HL-60 (cell line): Measurements from ENCODE around the gene TPTE2.
"Not testable (repeated sequence)": the region's sequence is repeated elsewhere in the genome, so short reads cannot be mapped to it uniquely, and the experiment has no call there.

Source experiments
- DNase-seq, 2 experiments: peaks; one replicate each; pipeline ENCODE4 v3.0.0-alpha.2; 2010 to 2020; ENCODE audit warnings: low read depth in 1 of 2, low spot score in 1 of 2
- H3K27ac ChIP-seq: fragments of 250-450 bp; sonication (Bioruptor Pico); replicated peaks from 2 replicates; pipeline ENCODE4 v1.5.1; 2020; ENCODE audit warnings: mild to moderate bottlenecking, moderate library complexity
- H3K27me3 ChIP-seq: fragments of 250-450 bp; sonication (Bioruptor Pico); 2 replicates; pipeline ENCODE4 v1.5.1; 2021; ENCODE audit warnings: mild to moderate bottlenecking, moderate library complexity; ENCODE audit not compliant: insufficient read depth, poor library complexity, severe bottlenecking
- H3K4me3 ChIP-seq: replicated peaks from 2 replicates; pipeline ENCODE4 v1.5.1; 2011; ENCODE audit warnings: mild to moderate bottlenecking, control low read depth, low read length; ENCODE audit not compliant: insufficient read depth
- GABPA ChIP-seq: IDR thresholded peaks from 2 replicates; pipeline ENCODE4 v1.6.1; 2012; ENCODE audit warnings: low read depth
- POLR2AphosphoS5 ChIP-seq: IDR thresholded peaks from 2 replicates; pipeline ENCODE4 v1.6.1; 2012; ENCODE audit warnings: low read depth
- REST ChIP-seq: IDR thresholded peaks from 2 replicates; pipeline ENCODE4 v1.6.1; 2012; ENCODE audit warnings: low read depth; ENCODE audit not compliant: insufficient replicate concordance
- SPI1 ChIP-seq: IDR thresholded peaks from 2 replicates; pipeline ENCODE4 v1.6.1; 2012; ENCODE audit warnings: low read depth, mild to moderate bottlenecking, borderline replicate concordance
- long read RNA-seq: library from polyadenylated mRNA; unstranded; transcript quantifications from one replicate; pipeline ENCODE4 v2.0.0, GENCODE V29; 2020
- TF ChIP-seq, protein P1 (sequence below): IDR thresholded peaks from one replicate; pipeline ENCODE4 v1.5.1; 2011; ENCODE audit warnings: low read length, control low read depth, inconsistent platforms; ENCODE audit not compliant: insufficient read depth

Gene TPTE2
- long read RNA-seq, partial matches to known transcripts: 0 of 6 reads
- long read RNA-seq, other reads (novel, unspliced or antisense): 6 of 6 reads

DNA sequence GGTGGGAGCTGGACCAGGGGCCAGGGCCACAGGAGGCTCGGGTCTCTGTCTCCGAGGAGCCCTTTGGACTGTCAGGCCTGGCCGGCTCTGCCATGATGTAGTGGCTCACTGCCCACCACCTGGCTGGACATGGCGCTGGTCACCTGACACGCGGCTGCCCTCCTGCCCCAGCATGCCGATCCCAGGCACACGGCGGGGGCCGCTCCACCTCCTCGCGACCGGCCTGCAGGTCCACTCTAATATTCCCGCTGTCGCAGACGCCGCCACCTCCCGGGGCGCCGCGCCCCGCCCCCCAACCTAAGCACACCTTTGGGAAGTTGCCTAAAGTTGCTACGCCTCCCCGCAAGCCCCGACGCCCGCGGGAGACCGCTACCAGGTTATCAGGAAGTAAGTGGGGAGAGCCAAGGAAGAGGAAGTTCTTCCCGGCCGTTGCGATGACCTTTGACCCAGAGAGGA is at the start of gene TPTE2:
Gene TPTE2 (minus strand): TSS at position 406 of the 456 bp plus-strand sequence. CDS start 58,298 bp downstream, outside the sequence.
- not testable (repeated sequence) for H3K27me3 ChIP-seq, H3K4me3 ChIP-seq, DNase-seq, H3K27ac ChIP-seq

GRCh38 chr13:19607523-19608078 is 46.3 kb upstream of the TPTE2 start:
- no peak for DNase-seq
- no peak overlapping the region for H3K27ac ChIP-seq
- H3K4me3 ChIP-seq: no peak overlapping the region
- H3K27me3 ChIP-seq: no peaks in the 10 kb centered on the region
- TF ChIP-seq, protein P1, sequence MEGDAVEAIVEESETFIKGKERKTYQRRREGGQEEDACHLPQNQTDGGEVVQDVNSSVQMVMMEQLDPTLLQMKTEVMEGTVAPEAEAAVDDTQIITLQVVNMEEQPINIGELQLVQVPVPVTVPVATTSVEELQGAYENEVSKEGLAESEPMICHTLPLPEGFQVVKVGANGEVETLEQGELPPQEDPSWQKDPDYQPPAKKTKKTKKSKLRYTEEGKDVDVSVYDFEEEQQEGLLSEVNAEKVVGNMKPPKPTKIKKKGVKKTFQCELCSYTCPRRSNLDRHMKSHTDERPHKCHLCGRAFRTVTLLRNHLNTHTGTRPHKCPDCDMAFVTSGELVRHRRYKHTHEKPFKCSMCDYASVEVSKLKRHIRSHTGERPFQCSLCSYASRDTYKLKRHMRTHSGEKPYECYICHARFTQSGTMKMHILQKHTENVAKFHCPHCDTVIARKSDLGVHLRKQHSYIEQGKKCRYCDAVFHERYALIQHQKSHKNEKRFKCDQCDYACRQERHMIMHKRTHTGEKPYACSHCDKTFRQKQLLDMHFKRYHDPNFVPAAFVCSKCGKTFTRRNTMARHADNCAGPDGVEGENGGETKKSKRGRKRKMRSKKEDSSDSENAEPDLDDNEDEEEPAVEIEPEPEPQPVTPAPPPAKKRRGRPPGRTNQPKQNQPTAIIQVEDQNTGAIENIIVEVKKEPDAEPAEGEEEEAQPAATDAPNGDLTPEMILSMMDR: no peak
- TF ChIP-seq POLR2AphosphoS5: no peak

- Histone ChIP-seq H3K27ac (no peak overlapping the region), H3K27me3 (no peaks in the 10 kb centered on the region), H3K4me3 (no peak overlapping the region)
- TF ChIP-seq SPI1 (no peak), POLR2AphosphoS5 (no peak), GABPA (no peak), REST (no peak)
- TF ChIP-seq, protein P1: no peak
- DNase-seq: no peak
Observed at GRCh38 chr13:19606737-19607136, 45.4 kb upstream of the TPTE2 start.

DNA sequence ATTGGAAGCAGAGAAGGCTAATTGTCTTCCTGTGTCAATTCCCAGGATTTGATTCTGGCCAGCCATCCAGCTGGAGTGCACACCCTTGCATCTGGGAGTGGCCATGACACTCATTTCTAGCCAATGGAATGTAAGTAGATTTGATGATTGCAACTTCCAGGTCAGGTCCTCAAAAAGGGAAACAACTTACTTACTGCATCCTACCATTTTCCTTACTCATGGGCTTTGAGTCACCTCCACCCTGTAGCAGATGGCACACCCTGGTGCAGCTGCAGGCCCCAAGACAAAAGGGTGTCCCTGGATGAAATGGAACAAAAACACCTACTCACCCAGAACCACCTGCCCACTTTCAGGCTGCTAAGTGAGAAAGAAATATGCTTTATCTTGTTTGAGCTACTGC is 44.8 kb upstream of the TPTE2 start:
- Histone ChIP-seq H3K27me3 (no peaks in the 10 kb centered on the region), H3K27ac (no peak overlapping the region), H3K4me3 (no peak overlapping the region)
- no peak for TF ChIP-seq REST
- TF ChIP-seq, protein P1: no peak
- TF ChIP-seq POLR2AphosphoS5: no peak
- TF ChIP-seq SPI1: no peak
- TF ChIP-seq GABPA: no peak
- DNase-seq: no peak
